GM23248 (cell line): Measurements from ENCODE around the gene SETBP1. TPM values are rescaled to one million over a fixed set of nuclear protein-coding genes. Genes with fewer than 3 reads are reported as not detected.

Experiments used
- DNase-seq: peaks from one replicate; pipeline ENCODE4 v3.0.0-alpha.2; 2015
- H2AFZ ChIP-seq: fragments of 200-600 bp; sonication (generic); 2 replicates; pipeline ENCODE4 v1.6.1; 2016; ENCODE audit warnings: antibody characterized with exemption
- H3F3A ChIP-seq: fragments of 200-600 bp; sonication (generic); 2 replicates; pipeline ENCODE4 v1.6.1; 2016; ENCODE audit warnings: mild to moderate bottlenecking, antibody characterized with exemption, mixed run types; ENCODE audit not compliant: insufficient read depth
- H3K27ac ChIP-seq: fragments of 200-600 bp; sonication (generic); 2 replicates; pipeline ENCODE4 v1.5.1; 2016; ENCODE audit warnings: mild to moderate bottlenecking
- H3K27me3 ChIP-seq: fragments of 200-600 bp; sonication (generic); replicated peaks from 2 replicates; pipeline ENCODE4 v1.6.1; 2016; ENCODE audit warnings: mild to moderate bottlenecking; ENCODE audit not compliant: insufficient read depth
- H3K36me3 ChIP-seq: fragments of 200-600 bp; sonication (generic); 2 replicates; pipeline ENCODE4 v1.6.1; 2016; ENCODE audit warnings: low read depth, mild to moderate bottlenecking
- H3K4me1 ChIP-seq: fragments of 200-600 bp; sonication (generic); 2 replicates; pipeline ENCODE4 v1.6.1; 2016; ENCODE audit warnings: mild to moderate bottlenecking; ENCODE audit not compliant: insufficient read depth
- H3K4me2 ChIP-seq: fragments of 200-600 bp; sonication (generic); one replicate; pipeline ENCODE4 v1.6.1; 2016; ENCODE audit warnings: mild to moderate bottlenecking; ENCODE audit not compliant: unreplicated experiment
- H3K4me3 ChIP-seq: fragments of 200-600 bp; sonication (generic); 2 replicates; pipeline ENCODE4 v1.5.1; 2016; ENCODE audit warnings: mild to moderate bottlenecking
- H3K79me2 ChIP-seq: fragments of 200-600 bp; sonication (generic); 2 replicates; pipeline ENCODE4 v1.6.1; 2016; ENCODE audit warnings: mild to moderate bottlenecking; ENCODE audit not compliant: insufficient read depth
- H3K9ac ChIP-seq: fragments of 200-600 bp; sonication (generic); 2 replicates; pipeline ENCODE4 v1.6.1; 2016; ENCODE audit warnings: mild to moderate bottlenecking
- H3K9me2 ChIP-seq: fragments of 200-600 bp; sonication (generic); 2 replicates; pipeline ENCODE4 v1.6.1; 2016; ENCODE audit warnings: mixed run types, mild to moderate bottlenecking, moderate library complexity; ENCODE audit not compliant: insufficient read depth
- H3K9me3 ChIP-seq: fragments of 200-600 bp; sonication (generic); one replicate; pipeline ENCODE4 v1.6.1; 2017; ENCODE audit warnings: low read depth
- H4K20me1 ChIP-seq: fragments of 200-600 bp; sonication (generic); 2 replicates; pipeline ENCODE4 v1.6.0; 2016; ENCODE audit not compliant: insufficient read depth
- EZH2 ChIP-seq: fragments of 200-600 bp; sonication (generic); IDR thresholded peaks from 2 replicates; pipeline ENCODE4 v1.6.1; 2018; ENCODE audit warnings: antibody characterized with exemption, mild to moderate bottlenecking; ENCODE audit not compliant: insufficient read depth, poor library complexity, severe bottlenecking
- EZH2phosphoT487 ChIP-seq: fragments of 200-600 bp; sonication (generic); IDR thresholded peaks from 2 replicates; pipeline ENCODE4 v1.6.1; 2018; ENCODE audit warnings: antibody characterized with exemption, moderate library complexity, mild to moderate bottlenecking, low read depth; ENCODE audit not compliant: insufficient read depth
- whole genome bisulfite sequencing, 2 experiments: methylation state at CpG; one replicate each; pipeline ENCODE4 v1.1.6; 2015 to 2017; ENCODE audit warnings: low lambda C conversion rate in 2 of 2, low coverage in 1 of 2; ENCODE audit errors: missing lambda C conversion rate in 2 of 2; 5-methylcytosine and 5-hydroxymethylcytosine counted together
- in situ Hi-C: fragments of 300-500 bp; cut with MboI; formaldehyde crosslinking; loops from 2 replicates; pipeline ENCODE4 v1.15.0; 2020
- polyA plus RNA-seq: library from polyadenylated mRNA; unstranded; fragments of >200 nt; fragmentation: Nextera tagmentation; extraction: Ambion mirVana; gene quantifications from 2 replicates; pipeline ENCODE4 v1.2.1, GENCODE V29; 2016
- total RNA-seq: library from RNA; depleted of rRNA; stranded (reverse); fragments of >200 nt; shearing (Covaris generic); gene quantifications from 2 replicates; pipeline ENCODE4 v1.2.3, GENCODE V29; 2014

SETBP1 gene
- total and polyA plus RNA-seq, 2 experiments from 2014 or later = 1.3 to 4.1 TPM

GRCh38 chr18:44744161-44745121 is 63.8 kb downstream of the SETBP1 start:
- H2AFZ ChIP-seq = no peak overlapping the region
- WGBS, 2 experiments = 67 to 76% methylated on average over 48 to 50 of the region's 50 CpGs

GRCh38 chr18:44747157-44747556 is 66.5 kb downstream of the SETBP1 start:
- H3K27me3 ChIP-seq = no peaks in the 10 kb centered on the region
- H3K4me2 ChIP-seq = no peak overlapping the region
- in situ Hi-C loops = no loop called here
- H3K4me1 ChIP-seq = peaks cover 13% of the 10 kb centered on the region
- H4K20me1 ChIP-seq = no peaks in the 10 kb centered on the region
- TF ChIP-seq EZH2phosphoT487 (no peak), EZH2 (no peak)
- H2AFZ ChIP-seq = no peak overlapping the region
- H3K36me3 ChIP-seq = no peaks in the 10 kb centered on the region
- H3K4me3 ChIP-seq = no peak overlapping the region
- H3K79me2 ChIP-seq = no peaks in the 10 kb centered on the region
- H3K9ac ChIP-seq = no peak overlapping the region
- no peak overlapping the region for H3K27ac ChIP-seq
- peaks cover 4% of the 10 kb centered on the region; the same call in 1 of the 2 replicates for H3F3A ChIP-seq
- no peaks in the 10 kb centered on the region for H3K9me2 ChIP-seq
- WGBS, 2 experiments = 72 to 76% methylated on average over 1 of the region's 1 CpG
- DNase-seq = no peak
- no peaks in the 10 kb centered on the region for H3K9me3 ChIP-seq

More at GRCh38 chr18:44744161-44745121, 63.8 kb downstream of the SETBP1 start:
- Histone ChIP-seq H3K27ac (no peak overlapping the region), H3K27me3 (no peaks in the 10 kb centered on the region), H3K4me3 (no peak overlapping the region), H3K36me3 (no peaks in the 10 kb centered on the region), H3K9me3 (no peaks in the 10 kb centered on the region), H3F3A (peaks cover 4% of the 10 kb centered on the region; the same call in 1 of the 2 replicates), H3K9me2 (no peaks in the 10 kb centered on the region), H4K20me1 (no peaks in the 10 kb centered on the region), H3K9ac (no peak overlapping the region), H3K79me2 (no peaks in the 10 kb centered on the region), H3K4me1 (peaks cover 13% of the 10 kb centered on the region), H3K4me2 (no peak overlapping the region)
- in situ Hi-C loops = no loop called here
- TF ChIP-seq EZH2phosphoT487 (no peak), EZH2 (no peak)
- no peak for DNase-seq

- in situ Hi-C loops = no loop called here
- WGBS, 2 experiments = 83 to 86% methylated on average over 5 of the region's 5 CpGs
Measured at GRCh38 chr18:44748582-44748981, 67.9 kb downstream of the SETBP1 start.

GRCh38 chr18:44750774-44751173 is 70.1 kb downstream of the SETBP1 start:
- Histone ChIP-seq H3K9me3 (no peaks in the 10 kb centered on the region), H4K20me1 (no peaks in the 10 kb centered on the region), H3K4me2 (no peak overlapping the region), H3K27ac (no peak overlapping the region), H2AFZ (no peak overlapping the region), H3K27me3 (no peaks in the 10 kb centered on the region), H3F3A (peaks cover 4% of the 10 kb centered on the region; the same call in 1 of the 2 replicates), H3K9ac (no peak overlapping the region), H3K4me3 (no peak overlapping the region), H3K36me3 (no peaks in the 10 kb centered on the region), H3K4me1 (peaks cover 5% of the 10 kb centered on the region; the same call in 1 of the 2 replicates), H3K79me2 (no peaks in the 10 kb centered on the region), H3K9me2 (no peaks in the 10 kb centered on the region)
- DNase-seq = no peak
- in situ Hi-C loops = no loop called here
- TF ChIP-seq EZH2phosphoT487 (no peak), EZH2 (no peak)
- 91 to 97% methylated on average over 1 of the region's 1 CpG for WGBS, 2 experiments

More at GRCh38 chr18:44748582-44748981, 67.9 kb downstream of the SETBP1 start:
- H3K36me3 ChIP-seq = no peaks in the 10 kb centered on the region
- no peak overlapping the region for H3K9ac ChIP-seq
- H3K4me1 ChIP-seq = peaks cover 5% of the 10 kb centered on the region; the same call in 1 of the 2 replicates
- no peak overlapping the region for H2AFZ ChIP-seq
- no peak overlapping the region for H3K27ac ChIP-seq
- TF ChIP-seq EZH2phosphoT487 = no peak
- TF ChIP-seq EZH2 = no peak
- no peaks in the 10 kb centered on the region for H4K20me1 ChIP-seq
- no peak overlapping the region for H3K4me3 ChIP-seq
- no peak for DNase-seq
- H3K4me2 ChIP-seq = no peak overlapping the region
- no peaks in the 10 kb centered on the region for H3K27me3 ChIP-seq
- no peaks in the 10 kb centered on the region for H3K79me2 ChIP-seq
- no peaks in the 10 kb centered on the region for H3K9me3 ChIP-seq
- H3K9me2 ChIP-seq = no peaks in the 10 kb centered on the region
- peaks cover 4% of the 10 kb centered on the region; the same call in 1 of the 2 replicates for H3F3A ChIP-seq
